Breast epithelium (tissue), 4 donors: ENCODE data around the gene ZMIZ1. TPM values are rescaled to one million over a fixed set of nuclear protein-coding genes. Genes with fewer than 3 reads are reported as not detected.

Experiments
- DNase-seq, 2 donors: peaks; one replicate each; pipeline ENCODE4 v3.0.0-alpha.2; 2019; ENCODE audit warnings: low spot score in 2 of 2
- H3K27ac ChIP-seq, 2 donors: fragments of 200-600 bp; sonication (generic) in 1 of 2; one replicate each; pipeline ENCODE4 v1.5.1; 2016 to 2019; ENCODE audit warnings: mild to moderate bottlenecking in 1 of 2
- H3K27me3 ChIP-seq, 2 donors: fragments of 200-600 bp; sonication (generic) in 1 of 2; one replicate each; pipeline versions ENCODE4 v1.5.1 to v1.6.0; 2017 to 2019; ENCODE audit warnings: control low read depth in 1 of 2, mild to moderate bottlenecking in 1 of 2
- H3K36me3 ChIP-seq: fragments of 200-600 bp; one replicate; pipeline ENCODE4 v1.5.1; 2019
- H3K4me1 ChIP-seq, 2 donors: fragments of 200-600 bp; sonication (generic); one replicate each; pipeline ENCODE4 v1.5.1; 2016 to 2019; ENCODE audit warnings: control low read depth in 1 of 2
- H3K4me3 ChIP-seq, 3 donors: fragments of 200-600 bp; sonication (generic); 1 replicate in 2 of 3; 2 replicates in 1 of 3; pipeline ENCODE4 v1.5.1; 2016 to 2019; ENCODE audit warnings: mild to moderate bottlenecking in 3 of 3, moderate library complexity in 2 of 3
- H3K9me3 ChIP-seq, 2 donors: fragments of 200-600 bp; sonication (generic) in 1 of 2; one replicate each; pipeline ENCODE4 v1.5.1; 2016 to 2019; ENCODE audit warnings: control low read depth in 1 of 2
- POLR2A ChIP-seq: fragments of 450-650 bp; IDR thresholded peaks from one replicate; pipeline ENCODE4 v1.6.1; 2016; ENCODE audit warnings: antibody characterized with exemption, mild to moderate bottlenecking, moderate library complexity
- POLR2AphosphoS5 ChIP-seq, 3 donors: sonication (generic); formaldehyde crosslinking; IDR thresholded peaks; one replicate each; pipeline ENCODE4 v1.6.1; 2017; ENCODE audit warnings: antibody characterized with exemption in 3 of 3
- intact Hi-C: fragments of 100-400 bp; cut with DNase I; formaldehyde crosslinking; loops from one replicate; pipeline ENCODE4 v1.15.1; 2023; ENCODE audit warnings: low total_unique reads
- total RNA-seq, 3 donors: library from RNA; depleted of rRNA; stranded (reverse); fragments of >200 nt; gene quantifications; one replicate each; pipeline ENCODE4 v1.1.0, GENCODE V29; 2016
- TF ChIP-seq, protein P1 (sequence below), 3 donors: fragments of 450-650 bp; IDR thresholded peaks; one replicate each; pipeline ENCODE4 v1.5.1; 2016 to 2017; ENCODE audit warnings: antibody characterized with exemption in 3 of 3, mild to moderate bottlenecking in 3 of 3, moderate library complexity in 3 of 3

The ZMIZ1 gene
- total RNA-seq, 3 donors from 2014 or later, result 34.4 to 63.7 (median 39.8) TPM

- TF ChIP-seq POLR2A (no peak), POLR2AphosphoS5 (IDR thresholded peaks at IDR 0.05) (no peak)
- TF ChIP-seq, protein P1, sequence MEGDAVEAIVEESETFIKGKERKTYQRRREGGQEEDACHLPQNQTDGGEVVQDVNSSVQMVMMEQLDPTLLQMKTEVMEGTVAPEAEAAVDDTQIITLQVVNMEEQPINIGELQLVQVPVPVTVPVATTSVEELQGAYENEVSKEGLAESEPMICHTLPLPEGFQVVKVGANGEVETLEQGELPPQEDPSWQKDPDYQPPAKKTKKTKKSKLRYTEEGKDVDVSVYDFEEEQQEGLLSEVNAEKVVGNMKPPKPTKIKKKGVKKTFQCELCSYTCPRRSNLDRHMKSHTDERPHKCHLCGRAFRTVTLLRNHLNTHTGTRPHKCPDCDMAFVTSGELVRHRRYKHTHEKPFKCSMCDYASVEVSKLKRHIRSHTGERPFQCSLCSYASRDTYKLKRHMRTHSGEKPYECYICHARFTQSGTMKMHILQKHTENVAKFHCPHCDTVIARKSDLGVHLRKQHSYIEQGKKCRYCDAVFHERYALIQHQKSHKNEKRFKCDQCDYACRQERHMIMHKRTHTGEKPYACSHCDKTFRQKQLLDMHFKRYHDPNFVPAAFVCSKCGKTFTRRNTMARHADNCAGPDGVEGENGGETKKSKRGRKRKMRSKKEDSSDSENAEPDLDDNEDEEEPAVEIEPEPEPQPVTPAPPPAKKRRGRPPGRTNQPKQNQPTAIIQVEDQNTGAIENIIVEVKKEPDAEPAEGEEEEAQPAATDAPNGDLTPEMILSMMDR (IDR thresholded peaks at IDR 0.05), result no peak
- Histone ChIP-seq H3K9me3 (no peaks in the 10 kb centered on the region), H3K27ac (peak overlapping the region; percentile 87 to 92), H3K4me1 (peaks cover 16 to 35% of the 10 kb centered on the region in 2 donors), H3K27me3 (no peaks in the 10 kb centered on the region), H3K4me3 (peak overlapping the region in 1 of 3 donors; percentile 40), H3K36me3 (no peaks in the 10 kb centered on the region)
- intact Hi-C loops, result loop anchor here (1.0 kb wide), 1 partner anchor 45 kb away; no protein-coding TSS in a partner anchor
- DNase-seq, result no peak
Measured at GRCh38 chr10:79159785-79160184, 91.0 kb downstream of the ZMIZ1 start.

DNA sequence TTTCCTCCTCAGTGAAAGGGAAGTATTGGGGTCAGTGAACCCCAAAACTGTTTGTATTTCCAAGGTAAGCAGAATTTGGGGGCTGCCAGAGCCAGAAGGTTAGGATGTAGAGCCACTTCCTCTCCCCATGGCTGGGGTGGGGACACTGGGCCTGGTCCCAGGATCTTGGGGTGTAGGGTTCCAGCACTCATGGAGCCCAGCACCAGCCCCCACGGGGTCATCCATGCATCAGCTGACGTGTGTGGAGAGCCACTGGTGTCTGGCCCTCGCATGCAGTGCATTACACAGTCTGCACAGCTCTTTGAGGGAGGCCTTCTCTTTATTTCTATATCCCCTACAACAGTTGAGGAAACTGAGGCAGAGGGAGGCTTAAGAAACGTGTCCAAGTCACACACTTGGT lies 91.4 kb downstream of the ZMIZ1 start:
- Histone ChIP-seq H3K4me3 (no peak overlapping the region), H3K27me3 (no peaks in the 10 kb centered on the region), H3K27ac (peak overlapping the region; percentile 87 to 92), H3K4me1 (peaks cover 16 to 35% of the 10 kb centered on the region in 2 donors), H3K36me3 (no peaks in the 10 kb centered on the region), H3K9me3 (no peaks in the 10 kb centered on the region)
- TF ChIP-seq, protein P1 (IDR thresholded peaks at IDR 0.05), result no peak
- TF ChIP-seq POLR2AphosphoS5 (IDR thresholded peaks at IDR 0.05) (no peak), POLR2A (no peak)
- DNase-seq, result no peak
- intact Hi-C loops, result loop anchor here (1.0 kb wide), 1 partner anchor 46 kb away; no protein-coding TSS in a partner anchor

DNA sequence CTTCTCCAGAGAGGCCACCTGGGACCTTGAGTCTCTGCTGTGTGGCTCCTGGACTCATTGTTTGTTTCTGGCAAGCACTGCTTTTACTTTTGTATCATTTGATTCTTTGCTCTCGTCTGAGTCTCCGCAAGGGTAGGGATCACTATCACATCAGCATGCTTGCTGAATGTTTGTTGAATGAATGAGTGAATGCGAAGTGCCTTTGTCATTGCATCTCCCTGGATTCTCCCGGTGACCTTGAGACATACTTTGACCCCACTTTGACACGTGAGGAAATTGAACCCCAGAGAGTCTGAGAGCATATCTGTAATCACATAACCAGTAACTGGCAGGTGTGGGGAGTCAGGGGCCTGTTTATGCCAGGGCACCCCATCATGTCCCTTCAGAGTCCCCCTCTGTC lies 92.8 kb downstream of the ZMIZ1 start:
- intact Hi-C loops, result no loop called here
- Histone ChIP-seq H3K36me3 (no peaks in the 10 kb centered on the region), H3K9me3 (no peaks in the 10 kb centered on the region), H3K4me3 (no peak overlapping the region), H3K27ac (no peak overlapping the region), H3K4me1 (peaks cover 16 to 32% of the 10 kb centered on the region in 2 donors), H3K27me3 (no peaks in the 10 kb centered on the region)
- no peak for TF ChIP-seq POLR2AphosphoS5 (IDR thresholded peaks at IDR 0.05)
- TF ChIP-seq POLR2A, result no peak
- TF ChIP-seq, protein P1 (IDR thresholded peaks at IDR 0.05), result no peak
- no peak for DNase-seq

- H3K4me1 ChIP-seq, result peaks cover 16 to 28% of the 10 kb centered on the region in 2 donors
- H3K4me3 ChIP-seq, result no peak overlapping the region
- DNase-seq, result no peak
- no peaks in the 10 kb centered on the region for H3K36me3 ChIP-seq
- intact Hi-C loops, result no loop called here
- peak overlapping the region in 1 of 2 donors; percentile 65 for H3K27ac ChIP-seq
- TF ChIP-seq, protein P1 (IDR thresholded peaks at IDR 0.05), result no peak
- TF ChIP-seq POLR2A (no peak), POLR2AphosphoS5 (IDR thresholded peaks at IDR 0.05) (no peak)
- H3K27me3 ChIP-seq, result no peaks in the 10 kb centered on the region
- no peaks in the 10 kb centered on the region for H3K9me3 ChIP-seq
Measured at GRCh38 chr10:79162022-79162421, 93.3 kb downstream of the ZMIZ1 start.

GRCh38 chr10:79162861-79163665 lies 94.3 kb downstream of the ZMIZ1 start:
- H3K4me3 ChIP-seq, result no peak overlapping the region
- H3K27me3 ChIP-seq, result no peaks in the 10 kb centered on the region
- H3K4me1 ChIP-seq, result peaks cover 15 to 19% of the 10 kb centered on the region in 2 donors
- H3K9me3 ChIP-seq, result no peaks in the 10 kb centered on the region
- H3K36me3 ChIP-seq, result no peaks in the 10 kb centered on the region
- H3K27ac ChIP-seq, result peak overlapping the region; percentile 57 to 65
- DNase-seq, result peak; percentile 70 to 73
- intact Hi-C loops, result no loop called here
- no peak for TF ChIP-seq POLR2A
- TF ChIP-seq, protein P1 (IDR thresholded peaks at IDR 0.05), result no peak
- TF ChIP-seq POLR2AphosphoS5 (IDR thresholded peaks at IDR 0.05), result no peak
